Stimulated activated CD4-positive, alpha-beta T cell treated with anti-CD3 and anti-CD28 coated beads, Interleukin-2, amount 100 ng/mL, for 4 hours (primary cell): Measurements from ENCODE around the gene TATDN2.
"Not testable (repeated sequence)": the region's sequence is repeated elsewhere in the genome, so short reads cannot be mapped to it uniquely, and the experiment has no call there.

ENCODE experiments used
- DNase-seq: peaks from one replicate; pipeline ENCODE4 v3.0.0-alpha.2; 2020; ENCODE audit warnings: low read depth

The TATDN2 gene

GRCh38 chr3:10268116-10268515, 19.9 kb downstream of the TATDN2 start:
- DNase-seq: no peak

GRCh38 chr3:10268930-10269329, 20.7 kb downstream of the TATDN2 start:
- no peak for DNase-seq

- DNase-seq: no peak
These were observed 21.2 kb downstream of the TATDN2 start for GRCh38 chr3:10269443-10269842.

GRCh38 chr3:10272476-10272875, 24.2 kb downstream of the TATDN2 start:
- DNase-seq: not testable (repeated sequence)

- no peak for DNase-seq
These were observed 24.7 kb downstream of the TATDN2 start for GRCh38 chr3:10272977-10273376.

GRCh38 chr3:10273702-10274305, 25.5 kb downstream of the TATDN2 start:
- no peak for DNase-seq

- DNase-seq: no peak
These were observed 26.3 kb downstream of the TATDN2 start for GRCh38 chr3:10274601-10275000.

- DNase-seq: no peak
These were observed 28.9 kb downstream of the TATDN2 start for GRCh38 chr3:10277115-10277625.

- no peak for DNase-seq
These were observed 30.2 kb downstream of the TATDN2 start for GRCh38 chr3:10278501-10278900.

GRCh38 chr3:10279384-10280176, 31.3 kb downstream of the TATDN2 start:
- DNase-seq: no peak

- DNase-seq: no peak
These were observed 31.9 kb downstream of the TATDN2 start for GRCh38 chr3:10280177-10280529.

- DNase-seq: no peak
These were observed 32.3 kb downstream of the TATDN2 start for GRCh38 chr3:10280571-10280970.

GRCh38 chr3:10281951-10282350, 33.7 kb downstream of the TATDN2 start:
- DNase-seq: peak; percentile 19

- DNase-seq: no peak
These were observed 35.4 kb downstream of the TATDN2 start for GRCh38 chr3:10283638-10284037.

GRCh38 chr3:10284496-10284895, 36.2 kb downstream of the TATDN2 start:
- peak; percentile 18 for DNase-seq

- DNase-seq: no peak
These were observed 37.2 kb downstream of the TATDN2 start for GRCh38 chr3:10285272-10286132.

- no peak for DNase-seq
These were observed 37.9 kb downstream of the TATDN2 start for GRCh38 chr3:10286133-10286524.

- no peak for DNase-seq
These were observed 38.5 kb downstream of the TATDN2 start for GRCh38 chr3:10286596-10287295.

GRCh38 chr3:10287936-10288574, 39.8 kb downstream of the TATDN2 start:
- DNase-seq: no peak

- DNase-seq: no peak
These were observed 40.3 kb downstream of the TATDN2 start for GRCh38 chr3:10288575-10288960.

- no peak for DNase-seq
These were observed 40.8 kb downstream of the TATDN2 start for GRCh38 chr3:10289077-10289476.
